Measurements from ENCODE around the gene AKIRIN2.
"Not testable (repeated sequence)": the region's sequence is repeated elsewhere in the genome, so short reads cannot be mapped to it uniquely, and the experiment has no call there.

Gene AKIRIN2

DNA sequence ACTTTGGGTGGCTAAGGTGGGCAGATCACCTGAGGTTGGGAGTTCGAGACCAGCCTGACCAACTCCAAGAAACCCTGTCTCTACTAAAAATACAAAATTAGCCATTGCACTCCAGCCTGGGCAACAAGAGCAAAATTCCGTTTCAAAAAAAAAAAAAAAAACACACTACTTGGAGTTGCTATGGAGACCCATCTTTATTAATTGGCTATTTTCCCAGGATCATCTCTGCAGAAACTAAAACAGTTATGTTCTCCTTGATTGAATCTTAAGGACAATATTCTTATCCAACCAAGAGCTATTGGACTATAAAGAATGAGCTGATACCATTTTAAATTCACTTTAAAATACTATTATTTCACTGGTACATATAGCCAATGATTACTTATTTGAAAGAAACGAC, 14.7 kb downstream of the AKIRIN2 start:
- DNase-seq = no peak

- not testable (repeated sequence) for DNase-seq
Measured at GRCh38 chr6:87686636-87687205, 15.3 kb downstream of the AKIRIN2 start.

- DNase-seq = no peak
Measured at GRCh38 chr6:87684895-87685654, 17.0 kb downstream of the AKIRIN2 start.

DNA sequence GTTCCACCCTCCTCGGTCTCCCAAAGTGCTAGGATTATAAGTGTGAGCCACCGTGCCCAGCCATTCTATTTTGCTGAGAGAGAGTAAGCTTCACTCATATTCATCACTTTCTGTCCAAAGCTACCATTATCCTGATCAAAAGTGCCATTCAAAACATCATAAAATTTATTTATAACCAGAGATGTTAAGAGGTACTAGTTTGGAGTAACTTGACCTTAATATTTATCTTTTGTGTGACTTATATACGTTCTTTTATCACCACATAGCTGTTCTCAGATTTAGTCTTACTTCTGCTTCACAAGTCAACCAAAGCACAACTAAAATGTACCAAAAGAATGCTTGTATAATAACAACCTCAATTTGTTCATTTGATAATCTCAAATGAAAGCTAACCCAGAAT, 18.1 kb downstream of the AKIRIN2 start:
- no peak for DNase-seq

GRCh38 chr6:87682310-87682709, 19.7 kb downstream of the AKIRIN2 start:
- DNase-seq = no peak

DNA sequence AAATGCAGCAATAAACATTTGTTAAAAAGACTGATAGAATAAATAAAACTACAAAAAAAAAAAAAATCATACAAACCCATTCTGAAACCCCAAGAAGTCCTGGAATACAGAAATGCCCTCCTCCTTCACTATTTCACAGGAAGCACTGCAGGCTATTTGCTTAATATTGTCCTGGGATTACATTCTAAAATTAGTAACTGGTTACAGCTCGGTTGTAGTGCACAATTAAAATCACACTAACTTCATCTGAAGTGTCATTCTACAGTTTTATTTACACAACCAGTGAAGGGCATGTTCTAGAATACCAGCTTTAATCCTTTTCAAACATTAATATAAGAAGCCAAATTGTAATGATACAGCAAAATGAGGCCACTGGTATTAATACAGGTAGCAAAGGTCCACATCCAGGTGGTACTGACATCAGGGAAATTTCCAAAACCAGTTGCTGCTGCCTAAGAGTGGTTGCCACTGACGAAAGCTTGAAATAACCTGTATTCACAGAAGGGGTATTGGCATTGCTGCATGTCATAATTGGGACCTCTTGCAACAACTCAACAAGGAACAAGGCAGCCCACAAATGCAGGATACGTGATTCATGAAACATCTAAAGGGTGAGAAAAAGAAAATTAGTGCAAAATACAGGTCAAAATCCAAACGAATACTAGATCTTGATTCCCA, 26.9 kb downstream of the AKIRIN2 start:
- no peak for DNase-seq

GRCh38 chr6:87674290-87674689, 27.7 kb downstream of the AKIRIN2 start:
- no peak for DNase-seq

GRCh38 chr6:87673237-87673636, 28.8 kb downstream of the AKIRIN2 start:
- no peak for DNase-seq

GRCh38 chr6:87672641-87673040, 29.4 kb downstream of the AKIRIN2 start:
- DNase-seq = no peak

DNA sequence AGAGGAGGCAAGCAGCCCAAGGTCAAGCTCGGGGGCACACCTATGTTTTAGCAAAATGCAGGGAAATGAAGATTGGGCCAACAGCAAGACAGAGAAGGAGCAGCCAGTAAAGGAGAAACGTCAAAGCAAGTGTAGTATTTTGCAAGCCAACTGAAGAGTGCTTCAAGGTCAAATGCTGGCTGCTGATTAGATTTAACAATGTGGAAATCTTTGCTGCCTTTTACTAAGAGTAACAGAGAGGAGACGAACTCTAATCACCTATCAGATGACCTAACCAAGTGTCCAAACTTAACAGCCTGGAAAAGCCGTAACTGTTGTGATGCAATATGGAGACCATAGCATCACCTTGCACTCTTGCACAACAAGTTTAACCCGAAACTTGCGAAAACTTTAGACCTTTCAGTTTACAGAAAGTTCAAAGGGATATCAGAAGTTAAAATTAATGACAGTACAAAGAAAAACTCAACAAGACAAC, 30.4 kb downstream of the AKIRIN2 start:
- DNase-seq = peak in 2 of 4 experiments; percentile 36 to 51

DNA sequence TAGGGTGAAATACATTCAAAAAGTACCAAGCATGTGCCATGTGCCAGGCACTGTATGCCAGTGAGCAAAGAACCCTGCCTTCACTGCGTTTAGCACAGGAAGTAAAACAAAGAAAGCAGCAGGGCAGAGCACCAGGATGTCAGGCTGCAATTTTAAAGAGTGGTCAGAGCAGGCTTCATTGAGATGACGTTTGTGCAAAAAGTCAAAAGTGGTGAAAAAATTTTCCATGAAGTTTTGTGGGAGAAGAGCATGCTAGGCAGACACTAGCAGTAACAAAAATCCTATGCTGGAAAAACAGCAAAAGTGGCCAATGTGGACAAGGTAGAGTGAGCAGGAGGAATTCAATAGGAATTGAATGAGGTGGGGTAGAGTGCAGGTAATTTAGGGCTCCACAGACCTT, 31.3 kb downstream of the AKIRIN2 start:
- DNase-seq = no peak

DNA sequence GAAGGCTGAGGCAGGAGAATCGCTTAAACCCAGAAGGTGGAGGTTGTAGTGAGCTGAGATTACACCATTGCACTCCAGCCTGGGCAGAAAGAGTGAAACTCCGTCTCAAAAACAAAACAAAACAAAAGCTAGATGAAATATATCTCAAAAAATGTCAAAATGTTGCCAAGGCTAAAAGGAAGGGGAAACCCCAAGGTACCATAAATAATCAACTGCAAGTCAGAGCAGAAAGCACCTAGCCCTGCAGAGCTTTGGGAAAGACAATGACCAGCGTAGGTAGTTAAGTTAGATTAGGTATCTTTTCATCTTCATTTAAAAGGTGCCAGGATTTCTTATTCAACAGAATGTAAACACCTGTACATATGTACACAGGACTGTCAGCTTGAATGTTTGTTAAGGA, 33.0 kb downstream of the AKIRIN2 start:
- no peak for DNase-seq

- no peak for DNase-seq
Measured at GRCh38 chr6:87668013-87668412, 34.0 kb downstream of the AKIRIN2 start.

DNA sequence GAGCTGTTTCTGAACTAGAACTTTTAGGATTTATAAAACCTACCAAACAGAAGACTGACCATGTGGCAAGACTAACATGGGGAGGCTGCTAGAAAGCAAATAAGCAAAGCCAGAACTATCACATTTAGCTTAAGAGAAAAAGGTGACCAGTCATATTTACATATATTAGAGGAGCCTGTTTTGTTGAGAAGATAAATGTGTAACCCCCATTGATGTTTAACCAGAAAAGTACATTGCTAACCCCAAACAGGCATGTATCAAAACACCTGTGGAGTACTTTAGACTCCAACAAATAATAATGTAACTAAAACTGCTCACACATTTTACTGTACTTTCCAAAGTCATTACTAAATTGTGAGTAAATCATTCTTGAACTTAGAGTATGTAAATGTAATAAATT, 35.0 kb downstream of the AKIRIN2 start:
- no peak for DNase-seq

DNA sequence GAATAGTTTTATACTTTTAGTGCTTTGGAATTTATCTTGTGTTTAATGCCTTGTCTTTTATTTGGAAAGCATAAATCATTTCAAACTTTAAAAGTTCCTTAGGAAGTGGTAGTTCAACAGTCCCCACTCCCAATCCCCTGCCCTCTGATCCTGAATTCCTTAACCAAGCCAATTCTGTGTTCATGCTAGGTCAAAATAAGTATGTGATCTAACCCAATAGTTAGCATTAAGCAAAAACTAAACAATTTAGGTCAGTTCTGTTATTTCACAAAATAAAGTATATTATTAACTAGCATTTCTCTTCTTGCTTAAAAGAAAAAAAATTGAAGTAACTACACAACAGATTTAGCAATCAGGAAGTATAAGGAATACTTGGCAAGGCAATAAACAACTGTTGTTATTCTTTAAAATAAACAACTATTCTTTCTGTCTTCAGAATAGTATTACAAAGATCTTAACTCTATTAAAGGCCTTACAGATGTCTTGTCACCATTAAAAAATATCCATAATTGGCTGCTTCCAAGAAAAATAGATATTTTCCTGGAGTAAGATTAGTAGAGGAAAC, 37.0 kb downstream of the AKIRIN2 start:
- no peak for DNase-seq

DNA sequence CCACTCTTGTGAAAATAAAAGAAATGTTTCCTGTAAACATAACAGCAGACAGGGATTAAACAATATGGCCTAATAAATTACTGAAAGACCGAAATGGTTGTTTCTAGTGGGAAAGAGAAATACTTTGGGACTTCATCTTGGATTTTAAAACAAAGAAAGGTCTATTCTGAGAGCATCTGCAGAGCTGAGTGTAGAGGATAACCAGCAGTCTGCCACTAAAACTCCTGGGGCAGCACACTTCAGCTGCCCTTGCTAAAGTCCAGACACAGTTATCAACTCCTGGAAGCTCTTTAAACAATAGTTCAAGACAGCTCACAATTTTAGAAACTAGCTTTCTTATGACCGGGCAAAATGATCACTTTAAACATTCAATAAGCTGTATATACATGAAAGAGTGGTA, 38.6 kb downstream of the AKIRIN2 start:
- no peak for DNase-seq

DNA sequence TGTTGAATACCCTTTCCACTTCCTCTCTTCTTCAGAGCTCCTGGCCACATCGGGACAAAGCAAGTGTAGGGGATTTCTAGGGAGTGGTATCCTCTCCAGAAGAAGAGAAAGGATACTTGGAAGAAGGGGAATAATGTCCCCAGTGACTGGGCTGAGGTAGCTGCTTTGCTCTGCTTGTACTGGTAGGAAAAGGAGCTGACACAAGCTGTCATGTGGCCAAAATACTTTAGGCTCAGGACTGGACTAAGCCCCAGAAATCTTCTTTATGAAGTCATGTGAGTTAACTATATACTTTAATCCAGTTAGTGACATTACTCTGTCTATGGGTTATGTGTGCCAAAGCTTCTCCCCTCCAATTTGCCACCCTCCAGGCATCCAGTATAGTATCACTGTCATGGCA, 40.5 kb downstream of the AKIRIN2 start:
- no peak for DNase-seq

- peak in 1 of 4 experiments; percentile 13 for DNase-seq
Measured at GRCh38 chr6:87661016-87661415, 41.0 kb downstream of the AKIRIN2 start.

GRCh38 chr6:87660226-87660911, 41.7 kb downstream of the AKIRIN2 start:
- DNase-seq = peak in 2 of 4 experiments; percentile 31 to 36

DNA sequence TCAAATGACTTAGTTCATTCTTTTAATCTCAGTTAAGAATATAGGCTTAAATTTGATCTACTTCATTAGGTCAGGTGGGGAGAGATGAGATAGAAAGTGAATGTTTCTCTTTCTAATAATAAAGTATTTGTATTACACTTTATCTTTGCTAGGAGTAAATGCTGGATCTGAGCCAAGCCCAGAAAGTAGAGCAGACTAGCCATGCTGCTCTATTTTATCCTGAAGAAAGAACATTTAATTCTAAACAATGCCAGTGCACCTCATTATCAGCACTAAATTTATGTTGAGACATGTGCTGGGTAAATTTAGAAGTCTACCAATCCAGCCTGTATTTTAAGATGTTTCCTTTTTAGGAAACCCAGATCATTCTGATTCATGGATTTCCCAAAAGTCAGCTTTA, 43.5 kb downstream of the AKIRIN2 start:
- no peak for DNase-seq

- no peak for DNase-seq
Measured at GRCh38 chr6:87656857-87657256, 45.2 kb downstream of the AKIRIN2 start.

GRCh38 chr6:87655824-87656223, 46.2 kb downstream of the AKIRIN2 start:
- DNase-seq = no peak

All from suppressor macrophage (primary cell).